PC-3 (cell line): ENCODE data around the gene ADD1.

Experiments used
- CTCF ChIP-seq: fragments of 300-600 bp; sonication (generic); conservative IDR thresholded peaks from 2 replicates; pipeline ENCODE4 v1.5.1; 2017; ENCODE audit warnings: antibody characterized with exemption, low read depth, mild to moderate bottlenecking, low read length
- EZH2 ChIP-seq: fragments of 300-600 bp; sonication (generic); IDR thresholded peaks from one replicate; pipeline ENCODE4 v1.6.1; 2017; ENCODE audit warnings: antibody characterized with exemption, mild to moderate bottlenecking, low read length; ENCODE audit not compliant: unreplicated experiment
- EZH2phosphoT487 ChIP-seq: fragments of 300-600 bp; sonication (generic); IDR thresholded peaks from 2 replicates; pipeline ENCODE4 v1.6.1; 2018; ENCODE audit warnings: mild to moderate bottlenecking, antibody characterized with exemption, low read length, borderline replicate concordance

GRCh38 chr4:2927696-2928075, 84.0 kb downstream of the ADD1 start:
- TF ChIP-seq EZH2, result no peak
- TF ChIP-seq CTCF, result no peak
- no peak for TF ChIP-seq EZH2phosphoT487
